ENCODE measurements around the gene HMG20B. TPM values are rescaled to one million over a fixed set of nuclear protein-coding genes. Genes with fewer than 3 reads are reported as not detected.

Gene HMG20B
- total RNA-seq, 2 experiments from 2014 or later: 45.0 to 51.2 TPM

GRCh38 chr19:3532154-3532786 is 40.5 kb upstream of the HMG20B start:
- no peaks in the 10 kb centered on the region for H3K9me3 Mint-ChIP-seq (ENCODE audit: insufficient read depth)
- CTCF ChIA-PET: no interaction called here
- ATAC-seq (no peak), DNase-seq (no peak)
- no peaks in the 10 kb centered on the region for H3K27me3 Mint-ChIP-seq (ENCODE audit: low read depth)
- H3K4me3 Mint-ChIP-seq: no peak overlapping the region
- POLR2A ChIA-PET: no interaction called here
- no peak overlapping the region for H3K27ac Mint-ChIP-seq
- H3K36me3 Mint-ChIP-seq (ENCODE audit: low read depth): peaks cover 28% of the 10 kb centered on the region
- H3K4me1 Mint-ChIP-seq (ENCODE audit: low read depth): no peaks in the 10 kb centered on the region

- H3K27me3 Mint-ChIP-seq (ENCODE audit: low read depth): no peaks in the 10 kb centered on the region
- H3K36me3 Mint-ChIP-seq (ENCODE audit: low read depth): peaks cover 33% of the 10 kb centered on the region
- no peak for ATAC-seq
- ChIA-PET POLR2A (no interaction called here), CTCF (no interaction called here)
- H3K27ac Mint-ChIP-seq: no peak overlapping the region
- H3K4me3 Mint-ChIP-seq: no peak overlapping the region
- no peaks in the 10 kb centered on the region for H3K9me3 Mint-ChIP-seq (ENCODE audit: insufficient read depth)
- H3K4me1 Mint-ChIP-seq (ENCODE audit: low read depth): no peaks in the 10 kb centered on the region
- no peak for DNase-seq
Observed at GRCh38 chr19:3533033-3533432, 39.7 kb upstream of the HMG20B start.

- no peak overlapping the region for H3K27ac Mint-ChIP-seq
- H3K4me1 Mint-ChIP-seq (ENCODE audit: low read depth): no peaks in the 10 kb centered on the region
- ChIA-PET CTCF (no interaction called here), POLR2A (no interaction called here)
- no peaks in the 10 kb centered on the region for H3K27me3 Mint-ChIP-seq (ENCODE audit: low read depth)
- ATAC-seq (no peak), DNase-seq (no peak)
- H3K9me3 Mint-ChIP-seq (ENCODE audit: insufficient read depth): no peaks in the 10 kb centered on the region
- no peak overlapping the region for H3K4me3 Mint-ChIP-seq
- peaks cover 39% of the 10 kb centered on the region for H3K36me3 Mint-ChIP-seq (ENCODE audit: low read depth)
Observed at GRCh38 chr19:3533563-3534216, 39.1 kb upstream of the HMG20B start.

- no peak for DNase-seq
- Mint-ChIP-seq H3K27ac (no peak overlapping the region), H3K9me3 (ENCODE audit: insufficient read depth) (no peaks in the 10 kb centered on the region), H3K36me3 (ENCODE audit: low read depth) (peaks cover 43% of the 10 kb centered on the region), H3K4me1 (ENCODE audit: low read depth) (no peaks in the 10 kb centered on the region), H3K4me3 (no peak overlapping the region), H3K27me3 (ENCODE audit: low read depth) (no peaks in the 10 kb centered on the region)
- POLR2A ChIA-PET: interaction anchor here (1.1 kb wide), 1 partner anchor 10 kb away, joined by 6 read pairs; no protein-coding TSS in a partner anchor
- CTCF ChIA-PET: no interaction called here
- no peak for ATAC-seq
Observed at GRCh38 chr19:3534375-3535234, 38.1 kb upstream of the HMG20B start.

GRCh38 chr19:3535235-3535535 is 37.6 kb upstream of the HMG20B start:
- Mint-ChIP-seq H3K27me3 (ENCODE audit: low read depth) (no peaks in the 10 kb centered on the region), H3K36me3 (ENCODE audit: low read depth) (peaks cover 47% of the 10 kb centered on the region), H3K27ac (no peak overlapping the region), H3K9me3 (ENCODE audit: insufficient read depth) (no peaks in the 10 kb centered on the region), H3K4me1 (ENCODE audit: low read depth) (no peaks in the 10 kb centered on the region), H3K4me3 (no peak overlapping the region)
- ATAC-seq (no peak), DNase-seq (no peak)
- POLR2A ChIA-PET: interaction anchor here (1.1 kb wide), 1 partner anchor 10 kb away, joined by 6 read pairs; no protein-coding TSS in a partner anchor
- CTCF ChIA-PET: no interaction called here

GRCh38 chr19:3535563-3535965 is 37.2 kb upstream of the HMG20B start:
- ChIA-PET CTCF (no interaction called here), POLR2A (no interaction called here)
- H3K27ac Mint-ChIP-seq: no peak overlapping the region
- ATAC-seq: no peak
- no peaks in the 10 kb centered on the region for H3K9me3 Mint-ChIP-seq (ENCODE audit: insufficient read depth)
- no peaks in the 10 kb centered on the region for H3K4me1 Mint-ChIP-seq (ENCODE audit: low read depth)
- H3K36me3 Mint-ChIP-seq (ENCODE audit: low read depth): peaks cover 47% of the 10 kb centered on the region
- DNase-seq: no peak
- H3K4me3 Mint-ChIP-seq: no peak overlapping the region
- H3K27me3 Mint-ChIP-seq (ENCODE audit: low read depth): no peaks in the 10 kb centered on the region

- Mint-ChIP-seq H3K27ac (no peak overlapping the region), H3K9me3 (ENCODE audit: insufficient read depth) (no peaks in the 10 kb centered on the region), H3K4me1 (ENCODE audit: low read depth) (no peaks in the 10 kb centered on the region), H3K36me3 (ENCODE audit: low read depth) (peaks cover 47% of the 10 kb centered on the region), H3K4me3 (no peak overlapping the region), H3K27me3 (ENCODE audit: low read depth) (no peaks in the 10 kb centered on the region)
- POLR2A ChIA-PET: no interaction called here
- DNase-seq: no peak
- no peak for ATAC-seq
- CTCF ChIA-PET: no interaction called here
Observed at GRCh38 chr19:3535981-3536380, 36.8 kb upstream of the HMG20B start.

- Mint-ChIP-seq H3K36me3 (ENCODE audit: low read depth) (peaks cover 43% of the 10 kb centered on the region), H3K27ac (no peak overlapping the region), H3K9me3 (ENCODE audit: insufficient read depth) (no peaks in the 10 kb centered on the region), H3K27me3 (ENCODE audit: low read depth) (no peaks in the 10 kb centered on the region), H3K4me3 (no peak overlapping the region), H3K4me1 (ENCODE audit: low read depth) (no peaks in the 10 kb centered on the region)
- ChIA-PET CTCF (no interaction called here), POLR2A (no interaction called here)
- DNase-seq: no peak
- ATAC-seq: no peak
Observed at GRCh38 chr19:3536429-3537100, 36.2 kb upstream of the HMG20B start.

GRCh38 chr19:3537101-3537437 is 35.7 kb upstream of the HMG20B start:
- ATAC-seq (no peak), DNase-seq (no peak)
- Mint-ChIP-seq H3K4me1 (ENCODE audit: low read depth) (no peaks in the 10 kb centered on the region), H3K27me3 (ENCODE audit: low read depth) (no peaks in the 10 kb centered on the region), H3K4me3 (no peak overlapping the region), H3K27ac (no peak overlapping the region), H3K9me3 (ENCODE audit: insufficient read depth) (no peaks in the 10 kb centered on the region), H3K36me3 (ENCODE audit: low read depth) (peaks cover 43% of the 10 kb centered on the region)
- POLR2A ChIA-PET: no interaction called here
- CTCF ChIA-PET: no interaction called here

GRCh38 chr19:3537438-3538240 is 35.1 kb upstream of the HMG20B start:
- peaks cover 41% of the 10 kb centered on the region for H3K36me3 Mint-ChIP-seq (ENCODE audit: low read depth)
- H3K4me1 Mint-ChIP-seq (ENCODE audit: low read depth): no peaks in the 10 kb centered on the region
- DNase-seq (no peak), ATAC-seq (no peak)
- H3K27ac Mint-ChIP-seq: no peak overlapping the region
- ChIA-PET POLR2A (interaction anchor here (0.5 kb wide), 1 partner anchor 22 kb away, joined by 3 read pairs; no protein-coding TSS in a partner anchor), CTCF (no interaction called here)
- H3K9me3 Mint-ChIP-seq (ENCODE audit: insufficient read depth): no peaks in the 10 kb centered on the region
- no peaks in the 10 kb centered on the region for H3K27me3 Mint-ChIP-seq (ENCODE audit: low read depth)
- H3K4me3 Mint-ChIP-seq: no peak overlapping the region

- Mint-ChIP-seq H3K4me1 (ENCODE audit: low read depth) (no peaks in the 10 kb centered on the region), H3K27ac (peak overlapping the region; percentile 34), H3K27me3 (ENCODE audit: low read depth) (no peaks in the 10 kb centered on the region), H3K9me3 (ENCODE audit: insufficient read depth) (no peaks in the 10 kb centered on the region), H3K36me3 (ENCODE audit: low read depth) (peaks cover 40% of the 10 kb centered on the region), H3K4me3 (no peak overlapping the region)
- DNase-seq (no peak), ATAC-seq (no peak)
- ChIA-PET CTCF (interaction anchor here (1.2 kb wide), 1 partner anchor 9 kb away, joined by 3 read pairs; no protein-coding TSS in a partner anchor), POLR2A (no interaction called here)
Observed at GRCh38 chr19:3538258-3538929, 34.4 kb upstream of the HMG20B start.

Data from activated CD8-positive, alpha-beta T cell treated with anti-CD3 and anti-CD28 coated beads, Interleukin-2, amount 10 ng/mL, durations not matched to agents 7 days and 5 days (primary cell).